ENCODE data around the gene CFAP100.

CFAP100 gene

GRCh38 chr3:126473292-126474168 lies 78.8 kb downstream of the CFAP100 start:
- DNase-seq = no peak
- Histone ChIP-seq H3K27ac (no peak overlapping the region), H3K4me3 (ENCODE audit: low read depth, low read length) (no peak overlapping the region), H3K27me3 (replicated peaks) (no peaks in the 10 kb centered on the region), H3K36me3 (replicated peaks) (peaks cover 19% of the 10 kb centered on the region)
- TF ChIP-seq CTCF (IDR thresholded peaks at IDR 0.05; ENCODE audit: low read depth, low read length, missing control alignments) = no peak
- in situ Hi-C loops (cut with HindIII; ENCODE audit: low pct_ligation_motif_present, low sequenced_read_pairs) = no loop called here

GRCh38 chr3:126474498-126475412 lies 80.0 kb downstream of the CFAP100 start:
- TF ChIP-seq CTCF (IDR thresholded peaks at IDR 0.05; ENCODE audit: low read depth, low read length, missing control alignments) = no peak

GRCh38 chr3:126475413-126476114 lies 80.9 kb downstream of the CFAP100 start, which contains the start of gene ZXDC:
ZXDC (minus strand) TSS chr3:126475891; CDS start chr3:126475865, 26 bp downstream.
- no peaks in the 10 kb centered on the region for H3K27me3 ChIP-seq (replicated peaks)
- peak within 1 kb of the TSS; percentile 7 for H3K27ac ChIP-seq
- H3K36me3 ChIP-seq (replicated peaks) = peaks cover 3% of the 10 kb centered on the region
- peak within 1 kb of the TSS; percentile 84 for H3K4me3 ChIP-seq (ENCODE audit: low read depth, low read length)
- DNase-seq = peak; percentile 80
- in situ Hi-C loops (cut with HindIII; ENCODE audit: low pct_ligation_motif_present, low sequenced_read_pairs) = no loop called here
- peak; percentile 47 for TF ChIP-seq CTCF (IDR thresholded peaks at IDR 0.05; ENCODE audit: low read depth, low read length, missing control alignments)

More at GRCh38 chr3:126474498-126475412, 80.0 kb downstream of the CFAP100 start:
- DNase-seq = peak; percentile 34
- no peaks in the 10 kb centered on the region for H3K27me3 ChIP-seq (replicated peaks)
- peak overlapping the region; percentile 75 for H3K4me3 ChIP-seq (ENCODE audit: low read depth, low read length)
- peaks cover 11% of the 10 kb centered on the region for H3K36me3 ChIP-seq (replicated peaks)
- no peak overlapping the region for H3K27ac ChIP-seq
- in situ Hi-C loops (cut with HindIII; ENCODE audit: low pct_ligation_motif_present, low sequenced_read_pairs) = no loop called here

GRCh38 chr3:126476166-126477060 lies 81.7 kb downstream of the CFAP100 start:
- DNase-seq = peak; percentile 9
- no peak for TF ChIP-seq CTCF (IDR thresholded peaks at IDR 0.05; ENCODE audit: low read depth, low read length, missing control alignments)
- in situ Hi-C loops (cut with HindIII; ENCODE audit: low pct_ligation_motif_present, low sequenced_read_pairs) = no loop called here
- Histone ChIP-seq H3K36me3 (replicated peaks) (no peaks in the 10 kb centered on the region), H3K4me3 (ENCODE audit: low read depth, low read length) (peak overlapping the region; percentile 84), H3K27ac (peak overlapping the region; percentile 7), H3K27me3 (replicated peaks) (no peaks in the 10 kb centered on the region)

- TF ChIP-seq CTCF (IDR thresholded peaks at IDR 0.05; ENCODE audit: low read depth, low read length, missing control alignments) = no peak
- Histone ChIP-seq H3K4me3 (ENCODE audit: low read depth, low read length) (no peak overlapping the region), H3K27ac (no peak overlapping the region), H3K36me3 (replicated peaks) (no peaks in the 10 kb centered on the region), H3K27me3 (replicated peaks) (no peaks in the 10 kb centered on the region)
- no peak for DNase-seq
- in situ Hi-C loops (cut with HindIII; ENCODE audit: low pct_ligation_motif_present, low sequenced_read_pairs) = no loop called here
These were observed 82.3 kb downstream of the CFAP100 start for GRCh38 chr3:126477061-126477380.

Measured in brain microvascular endothelial cell (primary cell).